CD4-positive, alpha-beta T cell treated with Interleukin-15 for 1 hour (primary cell): Measurements from ENCODE around the gene CADPS2.

Source experiments
- DNase-seq: peaks from one replicate; pipeline ENCODE4 v3.0.0-alpha.2; 2020

CADPS2 gene

DNA sequence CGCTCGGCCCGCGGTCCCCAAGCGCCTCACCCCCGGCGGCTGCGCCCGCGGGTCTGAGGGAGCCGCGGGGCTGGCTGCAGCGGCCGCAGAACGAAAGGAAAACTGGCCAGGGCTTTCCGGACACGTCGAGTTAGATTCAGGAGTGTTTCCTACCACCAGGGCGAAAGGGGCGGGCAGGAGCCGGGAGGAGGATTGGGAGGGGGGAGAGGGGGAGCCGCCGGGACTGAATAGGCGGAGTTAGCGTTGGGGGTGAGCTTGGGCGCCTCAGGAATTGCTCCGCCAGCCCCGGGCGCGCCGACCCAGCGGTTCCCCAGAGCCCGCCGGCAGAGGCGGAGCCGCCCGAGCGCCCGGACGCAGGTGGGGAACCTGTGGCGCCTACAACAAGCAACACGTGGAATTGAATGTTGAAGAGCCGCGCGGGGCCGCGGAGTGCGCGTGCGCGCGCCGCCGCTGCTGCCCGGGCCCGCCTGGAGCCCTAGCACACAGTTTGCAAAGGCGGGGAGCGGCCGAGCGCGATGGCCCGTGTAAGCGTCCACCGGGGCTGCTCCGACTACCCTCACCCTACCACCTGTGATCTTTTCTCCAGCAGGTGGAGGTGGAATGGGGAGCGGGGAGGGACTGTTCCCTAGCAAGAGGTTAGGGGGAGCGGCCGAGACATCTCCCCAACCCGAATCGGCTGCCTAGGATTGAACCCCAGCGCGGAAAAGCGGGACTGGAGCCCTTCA lies at the start of gene CADPS2:
Gene CADPS2, minus strand, starts transcription at position 104 of the 725 bp plus-strand sequence. CDS start 123 bp downstream, outside the sequence.
- DNase-seq, result no peak

- no peak for DNase-seq
These were observed 49.4 kb upstream of the CADPS2 start for GRCh38 chr7:122935620-122936019.

GRCh38 chr7:122919643-122920181 lies 33.5 kb upstream of the CADPS2 start:
- DNase-seq, result no peak

DNA sequence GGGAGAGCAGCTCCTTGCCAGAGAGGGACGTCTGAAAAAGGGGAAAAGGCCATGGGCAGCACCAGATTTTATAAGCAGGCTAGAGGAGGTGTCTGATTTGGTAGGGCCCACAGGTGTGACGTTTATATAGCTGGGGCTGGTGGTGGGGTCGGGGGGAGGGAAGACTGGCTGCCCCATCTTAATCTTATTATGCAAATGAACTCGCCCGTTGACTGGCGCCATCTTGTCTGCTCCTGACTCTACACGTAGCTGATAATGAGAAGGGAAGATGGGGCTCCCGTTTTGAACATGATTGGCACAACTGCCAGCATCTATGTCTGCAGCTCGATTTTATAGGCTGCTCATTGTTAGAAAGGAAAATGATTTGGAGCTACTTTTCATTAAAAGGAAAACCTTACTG lies 28.6 kb upstream of the CADPS2 start:
- DNase-seq, result no peak

GRCh38 chr7:122913608-122914007 lies 27.3 kb upstream of the CADPS2 start:
- no peak for DNase-seq

DNA sequence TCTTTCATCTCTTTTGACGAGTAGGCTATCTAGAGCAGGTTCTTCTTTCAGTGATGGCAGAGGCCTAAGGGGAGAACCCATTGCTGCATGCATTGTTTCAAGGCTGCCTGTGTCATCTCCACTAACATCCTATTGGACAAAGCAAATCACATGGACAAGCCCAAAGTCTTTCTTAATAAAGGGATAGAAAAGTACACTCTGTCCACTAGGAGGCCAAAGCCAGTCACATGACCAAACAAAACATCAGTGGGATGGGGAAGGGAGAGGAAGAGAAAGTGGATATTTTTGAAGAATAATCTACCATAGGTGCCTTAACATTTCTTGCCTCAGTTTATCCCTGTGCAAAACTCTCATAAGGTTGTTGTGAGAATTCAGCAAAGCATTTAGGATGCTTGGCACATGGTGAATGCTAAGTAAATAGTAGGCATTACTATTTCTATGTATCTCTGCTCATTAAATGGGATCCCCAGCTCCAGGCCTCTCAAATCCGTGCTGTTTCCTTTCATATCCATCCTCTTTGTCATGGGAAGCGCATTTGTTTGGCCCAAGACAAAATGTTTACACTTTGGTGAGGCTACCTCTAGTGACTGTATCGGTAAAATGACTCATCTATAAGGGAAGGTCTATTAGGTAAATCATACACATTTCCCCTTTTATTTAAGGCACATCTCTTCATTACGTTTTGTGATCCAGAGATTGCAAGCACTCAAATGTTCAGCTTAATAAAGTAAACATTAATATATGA lies 16.7 kb upstream of the CADPS2 start:
- no peak for DNase-seq

DNA sequence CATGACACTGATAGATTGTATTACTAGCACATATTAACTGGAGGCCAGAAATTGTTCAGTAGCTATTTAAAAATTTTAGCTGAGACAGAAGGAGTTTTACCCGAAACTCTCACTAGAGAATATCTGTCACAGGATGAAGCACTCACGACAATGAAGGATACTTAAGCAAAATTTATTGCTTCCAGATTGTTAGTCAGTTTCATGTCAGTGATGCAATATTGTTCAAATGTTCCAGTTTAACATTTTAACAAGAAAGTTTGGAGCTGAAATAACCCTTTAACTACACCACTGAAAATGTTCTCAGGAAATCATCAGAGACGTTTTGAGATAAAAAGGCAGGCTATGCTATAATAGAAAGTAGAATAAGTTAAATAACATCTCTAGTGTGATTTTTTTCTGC lies 15.0 kb upstream of the CADPS2 start:
- DNase-seq, result no peak

GRCh38 chr7:122896509-122896908 lies 10.2 kb upstream of the CADPS2 start:
- no peak for DNase-seq

GRCh38 chr7:122893486-122893885 lies 7.2 kb upstream of the CADPS2 start:
- DNase-seq, result no peak

GRCh38 chr7:122889116-122889515 lies 2.9 kb upstream of the CADPS2 start:
- no peak for DNase-seq

GRCh38 chr7:122887848-122888247 lies 1.6 kb upstream of the CADPS2 start:
- DNase-seq, result no peak

- no peak for DNase-seq
These were observed 938 bp upstream of the CADPS2 start for GRCh38 chr7:122887198-122887597.

DNA sequence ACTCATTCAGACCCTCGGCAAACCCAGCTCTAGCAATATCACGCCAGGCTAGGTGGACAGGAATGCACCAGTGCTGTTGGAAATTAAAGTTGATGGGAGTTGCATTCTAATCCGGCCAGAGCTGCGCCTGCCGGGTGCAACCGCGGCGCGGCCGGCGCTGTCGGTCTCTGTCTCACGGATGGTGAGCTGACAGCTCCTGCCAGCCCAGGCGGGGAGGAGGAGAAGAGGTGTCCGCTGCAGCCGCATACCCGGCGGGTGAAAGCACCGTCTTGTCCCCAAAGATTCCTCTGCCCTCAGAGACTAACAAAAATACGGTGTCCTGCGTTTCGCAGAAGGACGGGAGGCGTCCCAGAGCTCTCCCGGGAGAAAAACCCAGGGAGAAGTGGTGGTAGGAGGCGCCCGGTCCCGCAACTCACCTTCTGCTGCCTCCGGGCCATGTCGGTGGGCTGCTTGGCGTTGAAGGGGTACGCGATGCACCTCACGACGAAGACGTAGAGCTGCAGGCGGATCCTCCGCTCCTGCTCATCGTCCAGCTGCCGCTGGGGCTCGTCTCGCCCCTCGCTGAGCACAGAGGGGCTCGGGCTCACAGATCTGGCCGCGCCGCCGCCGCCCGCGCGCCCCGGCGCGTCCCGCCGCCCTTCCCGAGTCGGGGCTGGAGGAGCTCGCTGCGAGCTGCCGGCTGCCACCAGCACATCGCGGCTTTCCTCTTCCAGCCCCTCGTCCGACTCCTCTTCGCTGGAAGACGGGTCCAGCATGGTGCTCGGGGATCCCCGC lies 490 bp downstream of the CADPS2 start:
- DNase-seq, result no peak

GRCh38 chr7:122884186-122884585 lies 2.1 kb downstream of the CADPS2 start:
- DNase-seq, result no peak

DNA sequence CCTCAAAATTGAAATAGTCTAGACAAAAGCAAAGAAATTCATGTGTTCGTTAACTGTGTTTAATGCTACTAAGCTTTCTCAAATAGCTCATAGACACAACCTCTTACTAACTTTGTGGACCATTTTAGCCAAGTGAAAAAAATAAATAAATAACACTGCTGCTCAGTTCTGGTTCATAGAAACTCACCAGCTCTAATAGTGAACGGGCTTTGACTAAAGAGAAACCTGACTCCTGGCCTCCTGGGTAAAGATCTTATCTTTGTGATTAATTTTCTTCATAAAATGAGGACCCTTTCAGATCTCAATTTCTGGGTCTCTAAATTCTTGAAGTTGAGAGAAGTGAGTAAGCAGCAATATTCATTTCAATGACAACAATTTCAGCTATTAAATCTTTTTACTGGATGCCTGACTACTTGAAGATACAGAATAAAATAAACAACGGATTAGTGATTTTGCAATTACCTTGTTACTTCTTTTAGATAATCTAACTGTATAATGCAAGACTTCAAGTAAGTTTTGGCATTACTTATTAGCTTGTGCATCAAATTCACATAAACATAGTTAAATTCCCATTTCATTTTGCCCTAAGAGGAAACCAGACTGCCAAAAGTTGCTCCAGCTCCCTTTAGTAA lies 3.1 kb downstream of the CADPS2 start:
- DNase-seq, result no peak

DNA sequence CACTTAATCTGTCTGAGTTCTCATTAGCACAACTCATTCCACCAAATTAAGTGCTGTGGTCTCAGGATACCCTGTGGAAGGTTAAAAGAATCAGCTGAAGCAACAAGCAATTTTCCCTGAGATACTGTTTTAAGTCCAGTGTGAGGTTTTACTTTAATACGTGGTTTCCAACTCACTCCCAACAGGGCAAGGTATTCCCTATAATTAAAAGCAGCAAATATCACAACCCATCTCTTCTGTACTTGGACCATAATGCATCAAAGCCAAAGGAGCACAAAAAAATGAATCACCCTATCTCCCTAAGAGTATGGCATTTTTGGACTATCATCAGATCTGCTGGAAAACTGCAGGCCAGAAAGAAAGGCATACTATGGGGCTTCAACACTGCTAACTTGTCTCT lies 4.9 kb downstream of the CADPS2 start:
- DNase-seq, result no peak

DNA sequence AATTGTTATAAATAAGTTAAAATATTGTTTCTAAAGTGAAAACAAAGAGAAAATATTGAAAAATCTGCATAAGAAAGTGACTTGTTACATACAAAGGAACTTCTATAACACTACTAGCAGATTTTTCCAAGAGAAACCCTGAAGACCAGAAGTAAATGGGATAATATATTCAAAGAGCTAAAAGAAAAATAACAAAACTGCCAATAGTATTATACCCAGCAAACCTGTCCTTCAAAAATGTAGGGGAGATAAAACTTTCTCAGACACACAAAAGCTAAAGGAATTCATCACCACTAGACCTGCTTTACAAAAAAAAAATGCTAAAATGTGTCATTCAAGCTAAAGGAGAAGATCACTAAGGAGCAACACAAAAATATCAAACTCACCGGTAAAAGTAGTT lies 17.0 kb downstream of the CADPS2 start:
- no peak for DNase-seq

DNA sequence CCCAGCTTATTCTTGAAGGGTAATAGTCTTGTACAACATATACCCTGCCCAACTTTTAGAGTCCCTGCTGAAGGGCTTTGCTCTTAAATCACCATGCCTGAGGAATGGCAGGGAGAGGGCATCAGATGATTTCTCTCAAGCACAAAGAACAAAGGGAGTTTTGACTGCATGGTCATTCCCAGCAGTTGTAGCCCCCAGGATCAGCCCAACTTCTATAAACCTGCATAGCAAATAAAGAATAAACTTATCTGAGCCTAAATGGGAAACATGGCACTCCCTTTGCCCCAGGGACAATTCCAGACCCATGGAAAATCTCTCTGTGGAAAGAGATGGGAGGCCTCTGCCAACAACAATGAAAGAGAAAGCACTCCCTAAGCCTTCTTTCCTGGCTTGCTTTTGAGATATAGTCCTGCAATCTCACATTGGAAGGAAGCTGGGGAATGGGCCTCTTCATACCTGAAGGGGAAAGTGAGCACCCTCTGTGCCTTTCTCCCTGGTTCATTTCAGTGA lies 18.7 kb downstream of the CADPS2 start:
- DNase-seq, result no peak

GRCh38 chr7:122864838-122865237 lies 21.4 kb downstream of the CADPS2 start:
- DNase-seq, result no peak

DNA sequence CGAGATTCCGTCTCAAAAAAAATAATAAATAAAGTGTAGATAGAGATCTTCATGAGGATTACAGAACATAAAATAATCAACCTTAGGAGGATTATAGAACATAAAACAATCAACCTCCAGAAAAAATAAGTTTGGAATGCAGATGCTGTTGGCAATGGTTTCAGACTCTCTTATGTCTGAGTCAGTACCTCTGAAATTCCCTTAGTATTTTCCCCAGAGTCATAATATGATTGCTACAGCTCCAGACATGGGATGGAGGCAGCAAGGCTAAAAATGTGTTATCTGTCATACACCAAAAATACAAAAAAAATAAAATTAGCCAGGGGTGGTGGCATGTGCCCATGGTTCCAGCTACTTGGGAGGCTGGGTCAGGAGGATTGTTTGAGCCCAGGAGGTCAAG lies 22.2 kb downstream of the CADPS2 start:
- DNase-seq, result no peak

DNA sequence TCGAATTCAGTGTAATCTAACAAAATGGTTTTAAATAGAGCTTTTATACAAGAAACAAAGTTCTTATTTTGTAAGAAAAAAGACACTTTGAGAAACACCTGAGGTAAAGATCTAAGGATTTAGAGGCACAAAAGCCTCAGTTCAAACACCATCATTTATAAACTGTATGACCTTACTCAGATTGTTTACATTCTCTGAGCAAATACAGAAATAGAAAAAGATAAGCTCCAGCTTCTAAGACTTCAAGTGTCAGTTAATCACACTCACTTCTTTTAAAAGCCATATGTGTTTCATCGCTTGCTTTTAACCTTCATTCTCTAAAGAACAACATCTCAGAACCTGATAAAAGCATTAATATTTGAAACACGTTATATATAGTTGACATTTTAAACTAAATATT lies 27.9 kb downstream of the CADPS2 start:
- no peak for DNase-seq

GRCh38 chr7:122850528-122850927 lies 35.7 kb downstream of the CADPS2 start:
- DNase-seq, result no peak

DNA sequence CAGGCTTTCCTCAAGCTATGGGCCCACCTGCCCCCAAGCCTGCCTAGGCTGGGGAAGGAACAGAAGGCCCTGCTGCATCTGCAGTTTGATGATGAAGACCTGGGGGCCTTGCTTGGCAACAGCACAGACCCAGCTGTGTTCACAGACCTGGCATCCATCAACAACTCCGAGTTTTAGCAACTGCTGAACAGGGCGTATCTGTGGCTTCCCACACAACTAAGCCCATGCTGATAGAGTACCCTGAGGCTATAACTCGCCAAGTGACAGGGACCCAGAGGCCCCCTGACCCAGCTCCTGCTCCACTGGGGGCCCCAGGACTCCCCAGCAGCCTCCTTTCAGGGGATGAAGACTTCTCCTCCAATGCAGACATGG lies 36.3 kb downstream of the CADPS2 start:
- no peak for DNase-seq
